Measurements from ENCODE around the gene SPOCD1.

GRCh38 chr1:31789259-31790065 is 26.4 kb downstream of the SPOCD1 start:
- TF ChIP-seq CEBPB (IDR thresholded peaks at IDR 0.05; ENCODE audit: low read depth, low read length) (no peak), POLR2A (IDR thresholded peaks at IDR 0.05; ENCODE audit: low read depth, low read length) (no peak), RAD21 (IDR thresholded peaks at IDR 0.05; ENCODE audit: low read length) (peak; percentile 96), MAFK (IDR thresholded peaks at IDR 0.05; ENCODE audit: low read depth, low read length) (no peak), ELK1 (IDR thresholded peaks at IDR 0.05; ENCODE audit: borderline replicate concordance, low read depth, low read length) (no peak), RCOR1 (IDR thresholded peaks at IDR 0.05; ENCODE audit: insufficient replicate concordance, low read length) (no peak), BHLHE40 (IDR thresholded peaks at IDR 0.05; ENCODE audit: low read depth, low read length) (no peak)
- TF ChIP-seq, protein P1, sequence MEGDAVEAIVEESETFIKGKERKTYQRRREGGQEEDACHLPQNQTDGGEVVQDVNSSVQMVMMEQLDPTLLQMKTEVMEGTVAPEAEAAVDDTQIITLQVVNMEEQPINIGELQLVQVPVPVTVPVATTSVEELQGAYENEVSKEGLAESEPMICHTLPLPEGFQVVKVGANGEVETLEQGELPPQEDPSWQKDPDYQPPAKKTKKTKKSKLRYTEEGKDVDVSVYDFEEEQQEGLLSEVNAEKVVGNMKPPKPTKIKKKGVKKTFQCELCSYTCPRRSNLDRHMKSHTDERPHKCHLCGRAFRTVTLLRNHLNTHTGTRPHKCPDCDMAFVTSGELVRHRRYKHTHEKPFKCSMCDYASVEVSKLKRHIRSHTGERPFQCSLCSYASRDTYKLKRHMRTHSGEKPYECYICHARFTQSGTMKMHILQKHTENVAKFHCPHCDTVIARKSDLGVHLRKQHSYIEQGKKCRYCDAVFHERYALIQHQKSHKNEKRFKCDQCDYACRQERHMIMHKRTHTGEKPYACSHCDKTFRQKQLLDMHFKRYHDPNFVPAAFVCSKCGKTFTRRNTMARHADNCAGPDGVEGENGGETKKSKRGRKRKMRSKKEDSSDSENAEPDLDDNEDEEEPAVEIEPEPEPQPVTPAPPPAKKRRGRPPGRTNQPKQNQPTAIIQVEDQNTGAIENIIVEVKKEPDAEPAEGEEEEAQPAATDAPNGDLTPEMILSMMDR (conservative IDR thresholded peaks at IDR 0.05; ENCODE audit: low read depth, low read length), result peak; percentile 97
- TF ChIP-seq, protein P2, sequence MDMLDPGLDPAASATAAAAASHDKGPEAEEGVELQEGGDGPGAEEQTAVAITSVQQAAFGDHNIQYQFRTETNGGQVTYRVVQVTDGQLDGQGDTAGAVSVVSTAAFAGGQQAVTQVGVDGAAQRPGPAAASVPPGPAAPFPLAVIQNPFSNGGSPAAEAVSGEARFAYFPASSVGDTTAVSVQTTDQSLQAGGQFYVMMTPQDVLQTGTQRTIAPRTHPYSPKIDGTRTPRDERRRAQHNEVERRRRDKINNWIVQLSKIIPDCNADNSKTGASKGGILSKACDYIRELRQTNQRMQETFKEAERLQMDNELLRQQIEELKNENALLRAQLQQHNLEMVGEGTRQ (IDR thresholded peaks at IDR 0.05; ENCODE audit: low read depth, low read length), result no peak
